Measurements from ENCODE around the gene RBFOX1.

DNA sequence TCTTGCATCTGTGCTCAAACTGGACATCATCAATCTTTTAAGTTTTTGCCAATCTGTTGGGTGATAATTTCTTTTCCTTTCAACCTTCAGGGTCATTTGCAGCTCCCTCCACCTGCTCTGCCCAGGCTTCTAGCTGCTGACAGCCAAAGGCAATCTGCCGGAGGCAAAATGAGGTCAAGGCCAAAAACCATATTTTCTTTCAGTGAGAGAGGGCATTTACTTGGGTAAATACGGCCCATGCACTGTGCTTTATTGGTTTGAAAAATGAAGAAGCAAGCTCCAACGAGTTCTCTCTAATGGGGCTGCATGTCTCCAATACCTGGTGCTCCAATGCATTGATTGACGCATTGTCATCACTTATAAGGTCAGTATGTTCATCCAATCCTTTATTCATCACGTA, 23.1 kb downstream of the RBFOX1 start:
- TF ChIP-seq NBN (IDR thresholded peaks at IDR 0.05) (no peak), NFXL1 (IDR thresholded peaks at IDR 0.05; ENCODE audit: borderline replicate concordance) (no peak), NFYA (IDR thresholded peaks at IDR 0.05; ENCODE audit: borderline replicate concordance, low read depth, low read length) (no peak), RCOR1 (conservative IDR thresholded peaks at IDR 0.05; ENCODE audit: low read depth, low read length) (no peak), TCF12 (IDR thresholded peaks at IDR 0.05; ENCODE audit: low read depth, low read length) (no peak), MYB (IDR thresholded peaks at IDR 0.05; ENCODE audit: borderline replicate concordance, low read depth, low read length) (no peak), POLR2AphosphoS5 (IDR thresholded peaks at IDR 0.05; ENCODE audit: low read length) (no peak), JUNB (IDR thresholded peaks at IDR 0.05) (no peak), BRCA1 (IDR thresholded peaks at IDR 0.05; ENCODE audit: low read depth, low read length) (no peak), MEF2A (IDR thresholded peaks at IDR 0.05; ENCODE audit: insufficient read depth, low read depth, low read length) (no peak), JUND (IDR thresholded peaks at IDR 0.05; ENCODE audit: low read depth, low read length) (no peak), MXI1 (IDR thresholded peaks at IDR 0.05; ENCODE audit: low read depth, low read length) (no peak)
- TF ChIP-seq, protein P1, sequence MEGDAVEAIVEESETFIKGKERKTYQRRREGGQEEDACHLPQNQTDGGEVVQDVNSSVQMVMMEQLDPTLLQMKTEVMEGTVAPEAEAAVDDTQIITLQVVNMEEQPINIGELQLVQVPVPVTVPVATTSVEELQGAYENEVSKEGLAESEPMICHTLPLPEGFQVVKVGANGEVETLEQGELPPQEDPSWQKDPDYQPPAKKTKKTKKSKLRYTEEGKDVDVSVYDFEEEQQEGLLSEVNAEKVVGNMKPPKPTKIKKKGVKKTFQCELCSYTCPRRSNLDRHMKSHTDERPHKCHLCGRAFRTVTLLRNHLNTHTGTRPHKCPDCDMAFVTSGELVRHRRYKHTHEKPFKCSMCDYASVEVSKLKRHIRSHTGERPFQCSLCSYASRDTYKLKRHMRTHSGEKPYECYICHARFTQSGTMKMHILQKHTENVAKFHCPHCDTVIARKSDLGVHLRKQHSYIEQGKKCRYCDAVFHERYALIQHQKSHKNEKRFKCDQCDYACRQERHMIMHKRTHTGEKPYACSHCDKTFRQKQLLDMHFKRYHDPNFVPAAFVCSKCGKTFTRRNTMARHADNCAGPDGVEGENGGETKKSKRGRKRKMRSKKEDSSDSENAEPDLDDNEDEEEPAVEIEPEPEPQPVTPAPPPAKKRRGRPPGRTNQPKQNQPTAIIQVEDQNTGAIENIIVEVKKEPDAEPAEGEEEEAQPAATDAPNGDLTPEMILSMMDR (IDR thresholded peaks at IDR 0.05 in 2 of 3, conservative IDR thresholded peaks at IDR 0.05 in 1 of 3; ENCODE audit: control insufficient read depth in 2 of 3, extremely low read depth in 1 of 3, insufficient read depth in 1 of 3, low read depth in 3 of 3, low read length in 3 of 3), result no peak
- TF ChIP-seq, protein P2, sequence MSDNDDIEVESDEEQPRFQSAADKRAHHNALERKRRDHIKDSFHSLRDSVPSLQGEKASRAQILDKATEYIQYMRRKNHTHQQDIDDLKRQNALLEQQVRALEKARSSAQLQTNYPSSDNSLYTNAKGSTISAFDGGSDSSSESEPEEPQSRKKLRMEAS (IDR thresholded peaks at IDR 0.05; ENCODE audit: low read depth, low read length), result no peak

Data from GM12878 (cell line).